Thymus (tissue), 11 donors: Measurements from ENCODE around the gene ATF6B. TPM values are rescaled to one million over a fixed set of nuclear protein-coding genes. Genes with fewer than 3 reads are reported as not detected.
"Not testable (repeated sequence)": the region's sequence is repeated elsewhere in the genome, so short reads cannot be mapped to it uniquely, and the experiment has no call there.

Experiments
- DNase-seq, 9 donors: peaks; one replicate each; pipeline ENCODE4 v3.0.0-alpha.2; 2013; ENCODE audit warnings: low spot score in 9 of 9, low read depth in 6 of 9, missing footprints in 1 of 9
- H3K27ac ChIP-seq, 2 donors: one replicate each; pipeline ENCODE4 v1.5.1; 2013; ENCODE audit warnings: control low read depth in 1 of 2, low read depth in 1 of 2, low read length in 1 of 2, mild to moderate bottlenecking in 1 of 2, moderate library complexity in 1 of 2
- H3K27me3 ChIP-seq, 2 donors: one replicate each; pipeline ENCODE4 v1.5.1; 2013; ENCODE audit warnings: low read length in 1 of 2; ENCODE audit not compliant: control insufficient read depth in 2 of 2, insufficient read depth in 1 of 2
- H3K36me3 ChIP-seq, 2 donors: one replicate each; pipeline ENCODE4 v1.5.1; 2013; ENCODE audit warnings: low read length in 1 of 2, mild to moderate bottlenecking in 1 of 2, moderate library complexity in 1 of 2; ENCODE audit not compliant: control insufficient read depth in 2 of 2, insufficient read depth in 2 of 2
- H3K4me1 ChIP-seq, 2 donors: one replicate each; pipeline ENCODE4 v1.5.1; 2013; ENCODE audit warnings: low read length in 2 of 2; ENCODE audit not compliant: control insufficient read depth in 2 of 2, insufficient read depth in 2 of 2
- H3K4me3 ChIP-seq, 2 donors: one replicate each; pipeline ENCODE4 v1.5.1; 2013; ENCODE audit warnings: low read length in 2 of 2, control low read depth in 1 of 2, mild to moderate bottlenecking in 1 of 2
- H3K9me3 ChIP-seq, 2 donors: one replicate each; pipeline ENCODE4 v1.5.1; 2013; ENCODE audit warnings: low read length in 1 of 2, mild to moderate bottlenecking in 1 of 2; ENCODE audit not compliant: control insufficient read depth in 2 of 2, insufficient read depth in 1 of 2
- WGBS: extraction: QIAGEN DNeasy Blood & Tissue Kit; methylation state at CpG from one replicate; pipeline ENCODE4 v1.1.7; 2013; 5-methylcytosine and 5-hydroxymethylcytosine counted together
- polyA plus RNA-seq: library from polyadenylated mRNA; stranded (reverse); fragments of 200-250 nt; gene quantifications from one replicate; pipeline ENCODE4 v1.2.3, GENCODE V29; 2013
- total RNA-seq: library from RNA; stranded (reverse); fragments of 120-200 nt; gene quantifications from one replicate; pipeline ENCODE4 v1.2.4, GENCODE V29; 2013
- donor health status: healthy.

Gene ATF6B
- total and polyA plus RNA-seq, 2 donors = 16.0 to 49.2 TPM

- WGBS = 97% methylated on average over 10 of the region's 10 CpGs
- no peak for DNase-seq
- H3K27ac ChIP-seq = no peak overlapping the region
- peaks cover 0 to 17% of the 10 kb centered on the region in 2 donors for H3K27me3 ChIP-seq
- H3K4me3 ChIP-seq = no peak overlapping the region
- no peaks in the 10 kb centered on the region for H3K36me3 ChIP-seq
- no peaks in the 10 kb centered on the region for H3K4me1 ChIP-seq
- no peaks in the 10 kb centered on the region for H3K9me3 ChIP-seq
Observed at GRCh38 chr6:32073613-32074012, 54.4 kb downstream of the ATF6B start.

- 90% methylated on average over 3 of the region's 3 CpGs for WGBS
- DNase-seq = no peak
- no peaks in the 10 kb centered on the region for H3K4me1 ChIP-seq
- no peak overlapping the region for H3K27ac ChIP-seq
- no peaks in the 10 kb centered on the region for H3K9me3 ChIP-seq
- no peaks in the 10 kb centered on the region for H3K36me3 ChIP-seq
- H3K4me3 ChIP-seq = no peak overlapping the region
- peaks cover 0 to 17% of the 10 kb centered on the region in 2 donors for H3K27me3 ChIP-seq
Observed at GRCh38 chr6:32073101-32073500, 54.9 kb downstream of the ATF6B start.

- Histone ChIP-seq H3K36me3 (no peaks in the 10 kb centered on the region), H3K27ac (no peak overlapping the region), H3K4me3 (no peak overlapping the region), H3K4me1 (no peaks in the 10 kb centered on the region), H3K27me3 (peaks cover 0 to 11% of the 10 kb centered on the region in 2 donors), H3K9me3 (no peaks in the 10 kb centered on the region)
- WGBS = 92% methylated on average over 16 of the region's 16 CpGs
- no peak for DNase-seq
Observed at GRCh38 chr6:32070814-32071543, 57.1 kb downstream of the ATF6B start.

- H3K36me3 ChIP-seq = no peaks in the 10 kb centered on the region
- 93% methylated on average over 24 of the region's 24 CpGs for WGBS
- peaks cover 0 to 11% of the 10 kb centered on the region in 2 donors for H3K27me3 ChIP-seq
- no peak overlapping the region for H3K4me3 ChIP-seq
- H3K27ac ChIP-seq = no peak overlapping the region
- no peaks in the 10 kb centered on the region for H3K4me1 ChIP-seq
- no peak for DNase-seq
- no peaks in the 10 kb centered on the region for H3K9me3 ChIP-seq
Observed at GRCh38 chr6:32069878-32070515, 58.0 kb downstream of the ATF6B start.

- H3K27me3 ChIP-seq = peaks cover 0 to 11% of the 10 kb centered on the region in 2 donors
- WGBS = 96% methylated on average over 17 of the region's 17 CpGs
- H3K4me3 ChIP-seq = no peak overlapping the region
- H3K36me3 ChIP-seq = no peaks in the 10 kb centered on the region
- DNase-seq = no peak
- H3K4me1 ChIP-seq = no peaks in the 10 kb centered on the region
- H3K27ac ChIP-seq = no peak overlapping the region
- H3K9me3 ChIP-seq = no peaks in the 10 kb centered on the region
Observed at GRCh38 chr6:32069460-32069859, 58.6 kb downstream of the ATF6B start.

- WGBS = 94% methylated on average over 14 of the region's 14 CpGs
- Histone ChIP-seq H3K4me3 (no peak overlapping the region), H3K27ac (no peak overlapping the region), H3K36me3 (no peaks in the 10 kb centered on the region), H3K4me1 (no peaks in the 10 kb centered on the region), H3K27me3 (peaks cover 0 to 11% of the 10 kb centered on the region in 2 donors), H3K9me3 (no peaks in the 10 kb centered on the region)
- no peak for DNase-seq
Observed at GRCh38 chr6:32068867-32069266, 59.2 kb downstream of the ATF6B start.

GRCh38 chr6:32068315-32068714 is 59.7 kb downstream of the ATF6B start:
- 95% methylated on average over 13 of the region's 13 CpGs for WGBS

GRCh38 chr6:32067521-32067920 is 60.5 kb downstream of the ATF6B start:
- 98% methylated on average over 19 of the region's 19 CpGs for WGBS
- H3K27me3 ChIP-seq = peaks cover 0 to 11% of the 10 kb centered on the region in 2 donors
- H3K4me3 ChIP-seq, H3K4me1 ChIP-seq, H3K9me3 ChIP-seq, H3K27ac ChIP-seq, H3K36me3 ChIP-seq, DNase-seq: not testable (repeated sequence)

More at GRCh38 chr6:32068315-32068714, 59.7 kb downstream of the ATF6B start:
- H3K4me1 ChIP-seq, H3K4me3 ChIP-seq, H3K9me3 ChIP-seq, H3K27ac ChIP-seq, DNase-seq, H3K36me3 ChIP-seq: not testable (repeated sequence)
- H3K27me3 ChIP-seq = peaks cover 0 to 11% of the 10 kb centered on the region in 2 donors
